Measurements from ENCODE around the gene TMCC3.

TMCC3 gene

DNA sequence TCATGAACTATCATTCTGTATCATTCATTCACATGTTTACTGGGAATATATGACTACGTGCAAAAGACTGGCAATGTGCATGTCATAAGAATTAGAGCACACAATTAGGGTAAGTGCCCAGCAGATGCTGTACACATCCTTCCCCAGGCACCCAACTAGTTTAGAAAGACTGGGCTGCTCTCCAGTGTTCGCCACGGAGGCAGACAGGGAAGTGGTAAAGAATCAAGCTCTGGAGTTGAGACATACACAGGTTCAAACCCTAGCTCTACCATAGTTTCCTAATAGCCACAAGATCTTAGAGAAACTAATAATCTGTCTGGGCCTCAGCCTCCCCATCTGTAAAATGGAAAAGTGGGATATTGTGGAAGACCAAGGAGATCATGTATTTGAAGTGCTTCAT, 6.8 kb downstream of the TMCC3 start:
- Histone ChIP-seq H3K27ac (ENCODE audit: low read depth, low read length, poor library complexity, severe bottlenecking) (no peak overlapping the region), H2AFZ (ENCODE audit: low read length) (no peak overlapping the region), H3K9me2 (ENCODE audit: low read depth, low read length) (no peaks in the 10 kb centered on the region), H3K79me2 (ENCODE audit: insufficient read depth, low read length) (no peaks in the 10 kb centered on the region), H3F3A (ENCODE audit: insufficient read depth, low read length) (no peaks in the 10 kb centered on the region), H3K36me3 (ENCODE audit: insufficient read depth, low read length) (no peaks in the 10 kb centered on the region), H3K27me3 (ENCODE audit: insufficient read depth, low read length) (no peaks in the 10 kb centered on the region), H4K20me1 (ENCODE audit: insufficient read depth, low read length) (no peaks in the 10 kb centered on the region), H3K4me2 (ENCODE audit: low read length) (no peak overlapping the region), H3K9ac (ENCODE audit: low read length) (no peak overlapping the region), H3K4me3 (ENCODE audit: low read depth, low read length, poor library complexity, severe bottlenecking) (no peak overlapping the region), H3K9me3 (ENCODE audit: low read length) (no peaks in the 10 kb centered on the region), H3K4me1 (ENCODE audit: insufficient read depth, low read length, severe bottlenecking) (no peaks in the 10 kb centered on the region)
- no peak for TF ChIP-seq EZH2 (IDR thresholded peaks at IDR 0.05; ENCODE audit: borderline replicate concordance, low read length)
- TF ChIP-seq, protein P1, sequence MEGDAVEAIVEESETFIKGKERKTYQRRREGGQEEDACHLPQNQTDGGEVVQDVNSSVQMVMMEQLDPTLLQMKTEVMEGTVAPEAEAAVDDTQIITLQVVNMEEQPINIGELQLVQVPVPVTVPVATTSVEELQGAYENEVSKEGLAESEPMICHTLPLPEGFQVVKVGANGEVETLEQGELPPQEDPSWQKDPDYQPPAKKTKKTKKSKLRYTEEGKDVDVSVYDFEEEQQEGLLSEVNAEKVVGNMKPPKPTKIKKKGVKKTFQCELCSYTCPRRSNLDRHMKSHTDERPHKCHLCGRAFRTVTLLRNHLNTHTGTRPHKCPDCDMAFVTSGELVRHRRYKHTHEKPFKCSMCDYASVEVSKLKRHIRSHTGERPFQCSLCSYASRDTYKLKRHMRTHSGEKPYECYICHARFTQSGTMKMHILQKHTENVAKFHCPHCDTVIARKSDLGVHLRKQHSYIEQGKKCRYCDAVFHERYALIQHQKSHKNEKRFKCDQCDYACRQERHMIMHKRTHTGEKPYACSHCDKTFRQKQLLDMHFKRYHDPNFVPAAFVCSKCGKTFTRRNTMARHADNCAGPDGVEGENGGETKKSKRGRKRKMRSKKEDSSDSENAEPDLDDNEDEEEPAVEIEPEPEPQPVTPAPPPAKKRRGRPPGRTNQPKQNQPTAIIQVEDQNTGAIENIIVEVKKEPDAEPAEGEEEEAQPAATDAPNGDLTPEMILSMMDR (IDR thresholded peaks at IDR 0.05; ENCODE audit: low read length) = no peak

GRCh38 chr12:94641283-94641682, 9.1 kb downstream of the TMCC3 start:
- H3K9me2 ChIP-seq (ENCODE audit: low read depth, low read length) = no peaks in the 10 kb centered on the region
- H2AFZ ChIP-seq (ENCODE audit: low read length) = no peak overlapping the region
- no peaks in the 10 kb centered on the region for H4K20me1 ChIP-seq (ENCODE audit: insufficient read depth, low read length)
- H3K4me3 ChIP-seq (ENCODE audit: low read depth, low read length, poor library complexity, severe bottlenecking) = no peak overlapping the region
- H3K4me1 ChIP-seq (ENCODE audit: insufficient read depth, low read length, severe bottlenecking) = no peaks in the 10 kb centered on the region
- no peaks in the 10 kb centered on the region for H3K36me3 ChIP-seq (ENCODE audit: insufficient read depth, low read length)
- no peaks in the 10 kb centered on the region for H3K79me2 ChIP-seq (ENCODE audit: insufficient read depth, low read length)
- H3K27me3 ChIP-seq (ENCODE audit: insufficient read depth, low read length) = no peaks in the 10 kb centered on the region
- H3F3A ChIP-seq (ENCODE audit: insufficient read depth, low read length) = no peaks in the 10 kb centered on the region
- TF ChIP-seq EZH2 (IDR thresholded peaks at IDR 0.05; ENCODE audit: borderline replicate concordance, low read length) = no peak
- TF ChIP-seq, protein P1 (IDR thresholded peaks at IDR 0.05; ENCODE audit: low read length) = no peak
- no peak overlapping the region for H3K27ac ChIP-seq (ENCODE audit: low read depth, low read length, poor library complexity, severe bottlenecking)
- no peaks in the 10 kb centered on the region for H3K9me3 ChIP-seq (ENCODE audit: low read length)
- no peak overlapping the region for H3K9ac ChIP-seq (ENCODE audit: low read length)
- H3K4me2 ChIP-seq (ENCODE audit: low read length) = no peak overlapping the region

DNA sequence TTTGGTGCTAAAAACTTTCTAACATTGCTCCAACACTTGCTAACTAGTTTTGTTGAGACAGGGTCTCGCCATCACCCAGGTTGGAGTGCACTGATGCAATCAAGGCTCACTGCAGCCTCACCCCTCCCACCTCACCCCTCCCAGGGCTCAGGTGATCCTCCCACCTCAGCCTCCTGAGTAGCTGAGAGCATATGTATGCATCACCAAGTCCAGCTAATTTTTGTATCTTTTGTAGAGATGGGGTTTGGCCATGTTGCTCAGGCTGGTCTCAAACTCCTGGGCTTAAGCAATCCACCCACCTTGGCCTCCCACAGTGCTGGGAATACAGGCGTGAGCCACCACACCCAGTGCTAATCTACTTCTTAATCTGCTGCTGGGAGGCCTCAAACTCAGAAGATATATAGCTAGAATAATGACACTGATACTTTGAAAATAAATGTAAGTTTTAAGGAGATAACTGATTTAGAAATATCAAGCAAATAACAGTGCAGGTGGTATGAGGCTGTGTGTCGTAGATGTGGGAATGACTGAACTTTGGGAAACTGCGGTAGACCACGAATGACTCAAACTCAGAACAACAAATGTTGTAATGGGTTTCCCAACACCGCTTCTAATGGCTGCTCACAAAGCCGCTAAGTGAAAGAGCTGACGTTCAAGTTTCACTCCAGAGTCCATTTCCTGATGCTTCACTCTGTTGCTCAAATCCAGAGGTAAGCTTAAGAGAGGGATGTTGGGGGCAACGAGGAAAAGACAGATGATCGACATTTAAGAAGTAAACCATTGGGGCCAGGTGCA, 10.0 kb downstream of the TMCC3 start:
- no peaks in the 10 kb centered on the region for H3F3A ChIP-seq (ENCODE audit: insufficient read depth, low read length)

More for the DNA sequence above, 10.0 kb downstream of the TMCC3 start:
- H3K79me2 ChIP-seq (ENCODE audit: insufficient read depth, low read length) = no peaks in the 10 kb centered on the region
- H3K4me2 ChIP-seq (ENCODE audit: low read length) = no peak overlapping the region
- H3K4me3 ChIP-seq (ENCODE audit: low read depth, low read length, poor library complexity, severe bottlenecking) = no peak overlapping the region
- TF ChIP-seq, protein P1 (IDR thresholded peaks at IDR 0.05; ENCODE audit: low read length) = no peak
- no peak for TF ChIP-seq EZH2 (IDR thresholded peaks at IDR 0.05; ENCODE audit: borderline replicate concordance, low read length)
- no peak overlapping the region for H3K27ac ChIP-seq (ENCODE audit: low read depth, low read length, poor library complexity, severe bottlenecking)
- H3K9me3 ChIP-seq (ENCODE audit: low read length) = no peaks in the 10 kb centered on the region
- H3K4me1 ChIP-seq (ENCODE audit: insufficient read depth, low read length, severe bottlenecking) = no peaks in the 10 kb centered on the region
- no peak overlapping the region for H2AFZ ChIP-seq (ENCODE audit: low read length)
- no peaks in the 10 kb centered on the region for H3K9me2 ChIP-seq (ENCODE audit: low read depth, low read length)
- no peaks in the 10 kb centered on the region for H4K20me1 ChIP-seq (ENCODE audit: insufficient read depth, low read length)
- H3K27me3 ChIP-seq (ENCODE audit: insufficient read depth, low read length) = no peaks in the 10 kb centered on the region
- H3K36me3 ChIP-seq (ENCODE audit: insufficient read depth, low read length) = no peaks in the 10 kb centered on the region
- no peak overlapping the region for H3K9ac ChIP-seq (ENCODE audit: low read length)

All from OCI-LY1 (cell line).